Testis (tissue), 3 donors: ENCODE data around the gene RASSF7. TPM values are rescaled to one million over a fixed set of nuclear protein-coding genes. Genes with fewer than 3 reads are reported as not detected.
A peak's percentile ranks its signal among the peaks of the same experiment; 100 is the strongest.

Experiments used
- DNase-seq: peaks from one replicate; pipeline ENCODE4 v3.0.0-alpha.2; 2019
- H3K27ac ChIP-seq, 2 donors: fragments of 200-600 bp; sonication (generic); one replicate each; pipeline ENCODE4 v1.5.1; 2019
- H3K27me3 ChIP-seq: fragments of 200-600 bp; sonication (generic); one replicate; pipeline ENCODE4 v1.5.1; 2019
- H3K36me3 ChIP-seq: fragments of 200-600 bp; sonication (generic); one replicate; pipeline ENCODE4 v1.5.1; 2017; ENCODE audit warnings: low read depth; ENCODE audit errors: missing control alignments
- H3K4me1 ChIP-seq: fragments of 200-600 bp; sonication (generic); one replicate; pipeline ENCODE4 v1.5.1; 2019
- H3K4me3 ChIP-seq, 2 donors: fragments of 200-600 bp; sonication (generic); one replicate each; pipeline ENCODE4 v1.5.1; 2017 to 2019
- H3K9me3 ChIP-seq: fragments of 200-600 bp; sonication (generic); one replicate; pipeline ENCODE4 v1.5.1; 2017
- CTCF ChIP-seq, 3 experiments: fragments of 450-650 bp in 2 of 3; fragments of 200-600 bp in 1 of 3; sonication (generic) in 1 of 3; IDR thresholded peaks; one replicate each; pipeline ENCODE4 v1.5.1; 2016 to 2019; ENCODE audit warnings: antibody characterized with exemption in 3 of 3, mild to moderate bottlenecking in 2 of 3, moderate library complexity in 1 of 3
- POLR2A ChIP-seq: fragments of 450-650 bp; IDR thresholded peaks from one replicate; pipeline ENCODE4 v1.6.1; 2017; ENCODE audit warnings: antibody characterized with exemption, mild to moderate bottlenecking, moderate library complexity
- WGBS, 2 donors: methylation state at CpG; one replicate each; pipeline ENCODE4 v1.1.5; 2018; 5-methylcytosine and 5-hydroxymethylcytosine counted together
- intact Hi-C: fragments of 100-400 bp; cut with DNase I; formaldehyde crosslinking; loops from one replicate; pipeline ENCODE4 v1.15.1; 2023; ENCODE audit warnings: low total_unique reads
- polyA plus RNA-seq: library from polyadenylated mRNA; stranded (reverse); fragments of 350-450 nt; fragmentation: Illumina TruSeq; extraction: RNeasy Lipid Tissue Mini Kit (QIAGEN cat#74804); gene quantifications from one replicate; pipeline ENCODE4 v1.2.3, GENCODE V29; 2014; ENCODE audit warnings: low read depth, low replicate concordance; ENCODE audit not compliant: insufficient read depth
- total RNA-seq, 2 donors: library from RNA; depleted of rRNA; stranded (reverse); fragments of >200 nt; gene quantifications; one replicate each; pipeline ENCODE4 v1.2.3, GENCODE V29; 2016

The RASSF7 gene
- total and polyA plus RNA-seq, 3 donors from 2014 or later = 13.2 to 35.7 (median 22.0) TPM

- Histone ChIP-seq H3K4me3 (no peak overlapping the region), H3K4me1 (peaks cover 15% of the 10 kb centered on the region), H3K27me3 (no peaks in the 10 kb centered on the region), H3K36me3 (no peaks in the 10 kb centered on the region), H3K27ac (peak overlapping the region in 1 of 2 donors; percentile 8), H3K9me3 (no peaks in the 10 kb centered on the region)
- TF ChIP-seq CTCF (IDR thresholded peaks at IDR 0.05) (no peak), POLR2A (no peak)
- intact Hi-C loops = no loop called here
- DNase-seq = no peak
- WGBS, 2 donors = 74 to 75% methylated on average over 17 to 45 of the region's 45 CpGs
Measured at GRCh38 chr11:607971-608659, 47.3 kb downstream of the RASSF7 start.

GRCh38 chr11:608791-609251 lies 48.1 kb downstream of the RASSF7 start:
- intact Hi-C loops = no loop called here
- WGBS, 2 donors = 47 to 77% methylated on average over 16 to 28 of the region's 28 CpGs
- no peak overlapping the region for H3K4me3 ChIP-seq
- no peaks in the 10 kb centered on the region for H3K36me3 ChIP-seq
- H3K27ac ChIP-seq = peak overlapping the region in 1 of 2 donors; percentile 8
- DNase-seq = peak; percentile 48
- H3K27me3 ChIP-seq = no peaks in the 10 kb centered on the region
- H3K9me3 ChIP-seq = no peaks in the 10 kb centered on the region
- TF ChIP-seq POLR2A = no peak
- TF ChIP-seq CTCF (IDR thresholded peaks at IDR 0.05) = no peak
- H3K4me1 ChIP-seq = peaks cover 15% of the 10 kb centered on the region

- no peak overlapping the region for H3K4me3 ChIP-seq
- intact Hi-C loops = no loop called here
- 93 to 95% methylated on average over 11 to 28 of the region's 28 CpGs for WGBS, 2 donors
- no peak for DNase-seq
- no peaks in the 10 kb centered on the region for H3K36me3 ChIP-seq
- H3K9me3 ChIP-seq = no peaks in the 10 kb centered on the region
- no peak for TF ChIP-seq POLR2A
- TF ChIP-seq CTCF (IDR thresholded peaks at IDR 0.05) = no peak
- H3K4me1 ChIP-seq = peaks cover 20% of the 10 kb centered on the region
- no peaks in the 10 kb centered on the region for H3K27me3 ChIP-seq
- peak overlapping the region in 1 of 2 donors; percentile 8 for H3K27ac ChIP-seq
Measured at GRCh38 chr11:609341-609811, 48.6 kb downstream of the RASSF7 start.

- Histone ChIP-seq H3K36me3 (no peaks in the 10 kb centered on the region), H3K4me3 (no peak overlapping the region), H3K9me3 (no peaks in the 10 kb centered on the region), H3K27ac (no peak overlapping the region), H3K27me3 (no peaks in the 10 kb centered on the region), H3K4me1 (peaks cover 29% of the 10 kb centered on the region)
- TF ChIP-seq CTCF (IDR thresholded peaks at IDR 0.05) = no peak
- no peak for TF ChIP-seq POLR2A
- 88 to 94% methylated on average over 6 to 18 of the region's 18 CpGs for WGBS, 2 donors
- intact Hi-C loops = no loop called here
- DNase-seq = no peak
Measured at GRCh38 chr11:610146-610801, 49.5 kb downstream of the RASSF7 start.
